ENCODE data around the gene GRB10.

GRB10 gene

GRCh38 chr7:50610521-50611277, 172.0 kb downstream of the GRB10 start:
- Histone ChIP-seq H3K4me1 (no peaks in the 10 kb centered on the region), H3K4me3 (ENCODE audit: low read depth, low read length) (no peak overlapping the region), H3K36me3 (no peaks in the 10 kb centered on the region), H3K9me3 (no peaks in the 10 kb centered on the region), H3K27me3 (no peaks in the 10 kb centered on the region)
- TF ChIP-seq, protein P1, sequence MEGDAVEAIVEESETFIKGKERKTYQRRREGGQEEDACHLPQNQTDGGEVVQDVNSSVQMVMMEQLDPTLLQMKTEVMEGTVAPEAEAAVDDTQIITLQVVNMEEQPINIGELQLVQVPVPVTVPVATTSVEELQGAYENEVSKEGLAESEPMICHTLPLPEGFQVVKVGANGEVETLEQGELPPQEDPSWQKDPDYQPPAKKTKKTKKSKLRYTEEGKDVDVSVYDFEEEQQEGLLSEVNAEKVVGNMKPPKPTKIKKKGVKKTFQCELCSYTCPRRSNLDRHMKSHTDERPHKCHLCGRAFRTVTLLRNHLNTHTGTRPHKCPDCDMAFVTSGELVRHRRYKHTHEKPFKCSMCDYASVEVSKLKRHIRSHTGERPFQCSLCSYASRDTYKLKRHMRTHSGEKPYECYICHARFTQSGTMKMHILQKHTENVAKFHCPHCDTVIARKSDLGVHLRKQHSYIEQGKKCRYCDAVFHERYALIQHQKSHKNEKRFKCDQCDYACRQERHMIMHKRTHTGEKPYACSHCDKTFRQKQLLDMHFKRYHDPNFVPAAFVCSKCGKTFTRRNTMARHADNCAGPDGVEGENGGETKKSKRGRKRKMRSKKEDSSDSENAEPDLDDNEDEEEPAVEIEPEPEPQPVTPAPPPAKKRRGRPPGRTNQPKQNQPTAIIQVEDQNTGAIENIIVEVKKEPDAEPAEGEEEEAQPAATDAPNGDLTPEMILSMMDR (IDR thresholded peaks at IDR 0.05; ENCODE audit: low read depth, low read length) = no peak
- DNase-seq = no peak

DNA sequence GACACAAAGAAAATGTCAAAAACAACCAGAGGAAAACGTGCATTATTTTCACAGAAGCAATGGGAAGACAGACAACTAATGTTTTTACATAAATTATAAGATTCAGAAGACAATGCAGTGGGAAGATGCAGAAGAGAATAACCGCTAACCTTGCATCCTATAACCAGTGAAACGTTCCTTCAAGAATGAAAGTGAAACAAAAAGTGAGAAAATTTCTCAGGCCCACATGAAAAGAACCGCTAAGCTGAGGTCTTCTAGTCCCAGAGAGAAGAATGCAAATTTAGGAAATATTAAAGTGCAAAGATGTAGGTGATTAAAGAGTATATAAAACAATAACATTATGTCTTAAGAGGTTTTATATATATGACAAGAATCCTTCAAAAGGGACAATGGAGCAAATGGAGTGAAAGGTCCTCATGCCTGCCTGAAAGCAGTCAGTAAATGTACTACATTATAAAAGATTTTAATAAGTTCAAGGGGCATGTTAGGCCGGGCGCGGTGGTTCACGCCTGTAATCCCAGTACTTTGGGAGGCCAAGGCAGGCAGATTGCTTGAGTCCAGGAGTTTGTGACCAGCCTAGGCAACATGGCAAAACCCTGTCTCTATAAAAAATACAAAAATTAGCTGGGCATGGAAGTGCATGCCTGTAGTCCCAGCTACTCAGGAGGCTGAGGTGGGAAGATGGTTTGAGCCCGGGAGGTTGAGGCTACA, 174.3 kb downstream of the GRB10 start:
- H3K36me3 ChIP-seq = no peaks in the 10 kb centered on the region

GRCh38 chr7:50607524-50608125, 175.1 kb downstream of the GRB10 start:
- TF ChIP-seq, protein P1 (IDR thresholded peaks at IDR 0.05; ENCODE audit: low read depth, low read length) = no peak
- no peak overlapping the region for H3K4me3 ChIP-seq (ENCODE audit: low read depth, low read length)
- H3K27me3 ChIP-seq = no peaks in the 10 kb centered on the region
- H3K36me3 ChIP-seq = no peaks in the 10 kb centered on the region
- H3K9me3 ChIP-seq = no peaks in the 10 kb centered on the region
- no peak for DNase-seq
- H3K4me1 ChIP-seq = peaks cover 5% of the 10 kb centered on the region; the same call in 1 of the 2 replicates

More for the DNA sequence above, 174.3 kb downstream of the GRB10 start:
- TF ChIP-seq, protein P1 (IDR thresholded peaks at IDR 0.05; ENCODE audit: low read depth, low read length) = no peak
- no peak overlapping the region for H3K4me3 ChIP-seq (ENCODE audit: low read depth, low read length)
- H3K4me1 ChIP-seq = peaks cover 5% of the 10 kb centered on the region; the same call in 1 of the 2 replicates
- no peak for DNase-seq
- no peaks in the 10 kb centered on the region for H3K9me3 ChIP-seq
- no peaks in the 10 kb centered on the region for H3K27me3 ChIP-seq

- no peaks in the 10 kb centered on the region for H3K27me3 ChIP-seq
- H3K9me3 ChIP-seq = no peaks in the 10 kb centered on the region
- TF ChIP-seq, protein P1 (IDR thresholded peaks at IDR 0.05; ENCODE audit: low read depth, low read length) = no peak
- H3K4me1 ChIP-seq = peaks cover 5% of the 10 kb centered on the region; the same call in 1 of the 2 replicates
- no peak overlapping the region for H3K4me3 ChIP-seq (ENCODE audit: low read depth, low read length)
- H3K36me3 ChIP-seq = no peaks in the 10 kb centered on the region
- no peak for DNase-seq
Measured at GRCh38 chr7:50605059-50605458, 177.6 kb downstream of the GRB10 start.

- Histone ChIP-seq H3K4me1 (peaks cover 5% of the 10 kb centered on the region; the same call in 1 of the 2 replicates), H3K27me3 (no peaks in the 10 kb centered on the region), H3K36me3 (no peaks in the 10 kb centered on the region), H3K4me3 (ENCODE audit: low read depth, low read length) (no peak overlapping the region), H3K9me3 (no peaks in the 10 kb centered on the region)
- TF ChIP-seq, protein P1 (IDR thresholded peaks at IDR 0.05; ENCODE audit: low read depth, low read length) = no peak
- DNase-seq = no peak
Measured at GRCh38 chr7:50603287-50603686, 179.4 kb downstream of the GRB10 start.

Measured in BE2C (cell line).